PC-3 (cell line): ENCODE results near the gene HERPUD1. TPM values are rescaled to one million over a fixed set of nuclear protein-coding genes. Genes with fewer than 3 reads are reported as not detected.

Experiments used
- ATAC-seq: fragments of 200-7000 bp; cut with Tn5 transposase; 2 replicates; pipeline ENCODE4 v1.9.1; 2020; ENCODE audit warnings: mild to moderate bottlenecking, moderate library complexity
- BruUV-seq: library from RNA; stranded (reverse); fragments of 400-500 nt; replicated peaks from 2 replicates; lab custom pipeline; 2021; lab: Mats Ljungman, UMichigan
- CTCF ChIA-PET: fragments of 300-600 bp; sonication (Branson Sonifier 250); formaldehyde crosslinking; loops from one replicate; lab custom pipeline; 2022; ENCODE audit warnings: antibody characterized with exemption; lab: Charles Lee
- POLR2A ChIA-PET: fragments of 300-600 bp; sonication (Branson Sonifier 250); formaldehyde crosslinking; loops from one replicate; lab custom pipeline; 2022; ENCODE audit warnings: antibody characterized with exemption; ENCODE audit not compliant: unreplicated experiment; lab: Charles Lee
- DNase-seq: peaks from one replicate; pipeline ENCODE4 v3.0.0-alpha.2; 2015
- H2AFZ ChIP-seq: fragments of 300-600 bp; sonication (generic); 2 replicates; pipeline ENCODE4 v1.6.0; 2016; ENCODE audit warnings: antibody characterized with exemption, low read length
- H3F3A ChIP-seq: fragments of 300-600 bp; sonication (generic); one replicate; pipeline ENCODE4 v1.6.0; 2017; ENCODE audit warnings: antibody characterized with exemption, low read length, control low read depth, mild to moderate bottlenecking; ENCODE audit not compliant: unreplicated experiment
- H3K27ac ChIP-seq: fragments of 300-600 bp; sonication (generic); 2 replicates; pipeline ENCODE4 v1.5.1; 2016; ENCODE audit warnings: mild to moderate bottlenecking, low read length
- H3K27me3 ChIP-seq: fragments of 300-600 bp; sonication (generic); 2 replicates; pipeline ENCODE4 v1.6.1; 2016; ENCODE audit warnings: low read length, mixed read lengths
- H3K36me3 ChIP-seq: fragments of 300-600 bp; sonication (generic); 2 replicates; pipeline ENCODE4 v1.6.1; 2016; ENCODE audit warnings: low read depth, mixed run types, low read length, mixed read lengths
- H3K4me1 ChIP-seq: fragments of 300-600 bp; sonication (generic); 2 replicates; pipeline ENCODE4 v1.5.1; 2016; ENCODE audit warnings: low read length; ENCODE audit not compliant: insufficient read depth
- H3K4me2 ChIP-seq: fragments of 300-600 bp; sonication (generic); 2 replicates; pipeline ENCODE4 v1.6.0; 2016; ENCODE audit warnings: low read length
- H3K4me3 ChIP-seq: fragments of 300-600 bp; sonication (generic); 2 replicates; pipeline ENCODE4 v1.5.1; 2016; ENCODE audit warnings: mild to moderate bottlenecking, low read length, mixed read lengths
- H3K79me2 ChIP-seq: fragments of 300-600 bp; sonication (generic); 2 replicates; pipeline ENCODE4 v1.6.1; 2017; ENCODE audit warnings: low read length, mixed read lengths
- H3K9ac ChIP-seq: fragments of 300-600 bp; sonication (generic); 2 replicates; pipeline ENCODE4 v1.6.0; 2016; ENCODE audit warnings: mild to moderate bottlenecking, low read length
- H3K9me2 ChIP-seq: fragments of 300-600 bp; sonication (generic); replicated peaks from 2 replicates; pipeline ENCODE4 v1.6.1; 2016; ENCODE audit warnings: mixed run types, low read length, mixed read lengths
- H3K9me3 ChIP-seq: fragments of 300-600 bp; sonication (generic); 2 replicates; pipeline ENCODE4 v1.6.1; 2016; ENCODE audit warnings: low read length, mixed read lengths
- H4K20me1 ChIP-seq: fragments of 300-600 bp; sonication (generic); 2 replicates; pipeline ENCODE4 v1.6.1; 2016; ENCODE audit warnings: low read length, mixed read lengths
- CTCF ChIP-seq: fragments of 300-600 bp; sonication (generic); conservative IDR thresholded peaks from 2 replicates; pipeline ENCODE4 v1.5.1; 2017; ENCODE audit warnings: antibody characterized with exemption, low read depth, mild to moderate bottlenecking, low read length
- EZH2 ChIP-seq: fragments of 300-600 bp; sonication (generic); IDR thresholded peaks from one replicate; pipeline ENCODE4 v1.6.1; 2017; ENCODE audit warnings: antibody characterized with exemption, mild to moderate bottlenecking, low read length; ENCODE audit not compliant: unreplicated experiment
- EZH2phosphoT487 ChIP-seq: fragments of 300-600 bp; sonication (generic); IDR thresholded peaks from 2 replicates; pipeline ENCODE4 v1.6.1; 2018; ENCODE audit warnings: mild to moderate bottlenecking, antibody characterized with exemption, low read length, borderline replicate concordance
- intact Hi-C: fragments of 100-400 bp; cut with micrococcal nuclease; formaldehyde crosslinking; loops from 2 replicates; pipeline ENCODE4 v1.9.0; 2023
- total RNA-seq: library from RNA; depleted of rRNA; stranded (reverse); fragments of >200 nt; gene quantifications from 2 replicates; pipeline ENCODE4 v1.2.3, GENCODE V29; 2014

The HERPUD1 gene
- total RNA-seq, 1 experiment from 2014 or later = 54.9 TPM

GRCh38 chr16:56910654-56911539 is 21.0 kb upstream of the HERPUD1 start:
- Histone ChIP-seq H4K20me1 (no peaks in the 10 kb centered on the region), H2AFZ (no peak overlapping the region), H3K4me2 (no peak overlapping the region), H3K9me2 (no peaks in the 10 kb centered on the region), H3K79me2 (no peaks in the 10 kb centered on the region), H3F3A (no peaks in the 10 kb centered on the region), H3K4me3 (no peak overlapping the region), H3K27me3 (peaks cover 5% of the 10 kb centered on the region; the same call in 1 of the 2 replicates), H3K9ac (no peak overlapping the region), H3K9me3 (no peaks in the 10 kb centered on the region), H3K27ac (no peak overlapping the region), H3K4me1 (no peaks in the 10 kb centered on the region), H3K36me3 (no peaks in the 10 kb centered on the region)
- POLR2A ChIA-PET = no interaction called here
- no TSS peak for BruUV-seq
- TF ChIP-seq EZH2 (no peak), CTCF (no peak), EZH2phosphoT487 (no peak)
- DNase-seq = peak; percentile 2
- intact Hi-C loops = no loop called here
- no peak for ATAC-seq
- CTCF ChIA-PET = no interaction called here

GRCh38 chr16:56911771-56912571 is 20.0 kb upstream of the HERPUD1 start:
- Histone ChIP-seq H3K27me3 (no peaks in the 10 kb centered on the region), H4K20me1 (no peaks in the 10 kb centered on the region), H3K9me2 (no peaks in the 10 kb centered on the region), H3K79me2 (no peaks in the 10 kb centered on the region), H3K4me2 (no peak overlapping the region), H3K9me3 (no peaks in the 10 kb centered on the region), H3F3A (no peaks in the 10 kb centered on the region), H3K36me3 (no peaks in the 10 kb centered on the region), H3K4me3 (no peak overlapping the region), H3K4me1 (no peaks in the 10 kb centered on the region), H2AFZ (no peak overlapping the region), H3K27ac (no peak overlapping the region), H3K9ac (no peak overlapping the region)
- no TSS peak for BruUV-seq
- DNase-seq (no peak), ATAC-seq (no peak)
- no peak for TF ChIP-seq EZH2phosphoT487
- TF ChIP-seq CTCF = no peak
- no peak for TF ChIP-seq EZH2
- ChIA-PET POLR2A (no interaction called here), CTCF (no interaction called here)
- intact Hi-C loops = no loop called here
